ENCODE measurements around the gene ANP32B. TPM values are rescaled to one million over a fixed set of nuclear protein-coding genes. Genes with fewer than 3 reads are reported as not detected.

Gene ANP32B
- total and polyA plus RNA-seq, 2 donors (not counting 1 experiment from before 2014, with no cell fraction given): 17.6 to 138 TPM

DNA sequence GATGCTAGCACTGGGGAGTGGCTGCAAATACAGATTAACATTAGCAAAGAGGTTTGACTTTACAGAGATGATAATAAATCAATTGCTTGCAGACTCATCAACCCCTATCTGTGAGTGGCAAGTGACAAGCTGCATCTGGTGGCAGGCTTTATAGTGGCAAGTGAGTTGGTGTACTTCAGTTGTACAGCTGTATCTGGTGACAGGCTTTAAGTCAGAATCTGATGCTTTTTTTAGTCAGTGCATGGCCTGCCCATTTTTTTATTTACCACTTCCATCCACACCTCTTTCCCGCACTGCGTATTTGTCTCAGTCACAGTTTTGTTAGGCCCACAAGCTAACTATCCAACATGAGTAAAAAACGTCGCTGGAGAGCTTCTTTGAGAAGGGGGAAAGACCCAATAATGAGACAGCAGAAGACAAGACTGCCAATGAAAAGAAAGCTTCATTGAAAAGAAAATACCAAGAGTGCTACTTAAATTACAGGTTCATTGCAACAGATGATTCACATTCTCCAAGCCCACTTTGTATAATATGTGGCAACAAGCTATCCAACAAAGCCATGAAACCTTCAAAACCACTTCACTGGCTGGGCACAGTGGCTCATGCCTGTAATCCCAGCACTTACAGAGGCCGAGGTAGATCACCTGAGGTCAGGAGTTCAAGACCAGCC, 23.1 kb downstream of the ANP32B start:
- no peak for DNase-seq
- H3K27ac Mint-ChIP-seq: peak overlapping the region; percentile 7
- no peaks in the 10 kb centered on the region for H3K9me3 Mint-ChIP-seq (ENCODE audit: insufficient read depth)
- Histone ChIP-seq H3K4me2 (replicated peaks; ENCODE audit: low read depth, low read length, poor library complexity, severe bottlenecking) (no peak overlapping the region), H2AFZ (ENCODE audit: insufficient read depth, low read depth, low read length, poor library complexity, severe bottlenecking) (no peak overlapping the region), H3K9ac (ENCODE audit: low read length) (no peak overlapping the region), H3K4me1 (ENCODE audit: control insufficient read depth in 2 of 2, insufficient read depth in 2 of 2, low read length in 2 of 2) (peaks cover 9 to 13% of the 10 kb centered on the region in 2 donors), H3K36me3 (replicated peaks in 1 of 2; ENCODE audit: control extremely low read depth in 1 of 2, control insufficient read depth in 1 of 2, extremely low read depth in 1 of 2, insufficient read depth in 2 of 2, low read length in 1 of 2) (peaks cover 6 to 74% of the 10 kb centered on the region in 2 experiments), H3K79me2 (ENCODE audit: control insufficient read depth, insufficient read depth, low read length) (peaks cover 19% of the 10 kb centered on the region), H4K20me1 (ENCODE audit: control insufficient read depth, insufficient read depth, low read length, poor library complexity, severe bottlenecking) (peaks cover 19% of the 10 kb centered on the region), H3K4me3 (ENCODE audit: control extremely low read depth in 1 of 5, extremely low read depth in 1 of 5, insufficient read depth in 1 of 5, low read depth in 2 of 5, low read length in 4 of 5) (no peak overlapping the region), H3K9me3 (ENCODE audit: control extremely low read depth in 1 of 3, control insufficient read depth in 2 of 3, insufficient read depth in 1 of 3, low read length in 2 of 3) (no peaks in the 10 kb centered on the region), H3K27me3 (replicated peaks in 1 of 4; ENCODE audit: control extremely low read depth in 1 of 4, control insufficient read depth in 3 of 4, insufficient read depth in 4 of 4, low read length in 3 of 4) (no peaks in the 10 kb centered on the region), H3K27ac (ENCODE audit: low read length in 2 of 2) (no peak overlapping the region)
- intact Hi-C loops (cut with micrococcal nuclease): no loop called here
- ChIA-PET CTCF (interaction anchor here (0.7 to 1.3 kb wide), 4 partner anchors 29 to 83 kb away, joined by 3 to 5 read pairs (median 5); partner anchors contain the start of gene TRMO), POLR2A (no interaction called here)
- H3K4me3 Mint-ChIP-seq: no peak overlapping the region
- ATAC-seq (ENCODE audit: low read depth): no peak
- no peak for TF ChIP-seq EZH2 (IDR thresholded peaks at IDR 0.05; ENCODE audit: borderline replicate concordance, insufficient read depth, low read depth, low read length, poor library complexity, severe bottlenecking)
- TF ChIP-seq, protein P1, sequence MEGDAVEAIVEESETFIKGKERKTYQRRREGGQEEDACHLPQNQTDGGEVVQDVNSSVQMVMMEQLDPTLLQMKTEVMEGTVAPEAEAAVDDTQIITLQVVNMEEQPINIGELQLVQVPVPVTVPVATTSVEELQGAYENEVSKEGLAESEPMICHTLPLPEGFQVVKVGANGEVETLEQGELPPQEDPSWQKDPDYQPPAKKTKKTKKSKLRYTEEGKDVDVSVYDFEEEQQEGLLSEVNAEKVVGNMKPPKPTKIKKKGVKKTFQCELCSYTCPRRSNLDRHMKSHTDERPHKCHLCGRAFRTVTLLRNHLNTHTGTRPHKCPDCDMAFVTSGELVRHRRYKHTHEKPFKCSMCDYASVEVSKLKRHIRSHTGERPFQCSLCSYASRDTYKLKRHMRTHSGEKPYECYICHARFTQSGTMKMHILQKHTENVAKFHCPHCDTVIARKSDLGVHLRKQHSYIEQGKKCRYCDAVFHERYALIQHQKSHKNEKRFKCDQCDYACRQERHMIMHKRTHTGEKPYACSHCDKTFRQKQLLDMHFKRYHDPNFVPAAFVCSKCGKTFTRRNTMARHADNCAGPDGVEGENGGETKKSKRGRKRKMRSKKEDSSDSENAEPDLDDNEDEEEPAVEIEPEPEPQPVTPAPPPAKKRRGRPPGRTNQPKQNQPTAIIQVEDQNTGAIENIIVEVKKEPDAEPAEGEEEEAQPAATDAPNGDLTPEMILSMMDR (IDR thresholded peaks at IDR 0.05): no peak
- no peaks in the 10 kb centered on the region for H3K27me3 Mint-ChIP-seq
- peaks cover 21% of the 10 kb centered on the region for H3K4me1 Mint-ChIP-seq
- 96% methylated on average over 3 of the region's 5 CpGs for WGBS (ENCODE audit: insufficient coverage)

DNA sequence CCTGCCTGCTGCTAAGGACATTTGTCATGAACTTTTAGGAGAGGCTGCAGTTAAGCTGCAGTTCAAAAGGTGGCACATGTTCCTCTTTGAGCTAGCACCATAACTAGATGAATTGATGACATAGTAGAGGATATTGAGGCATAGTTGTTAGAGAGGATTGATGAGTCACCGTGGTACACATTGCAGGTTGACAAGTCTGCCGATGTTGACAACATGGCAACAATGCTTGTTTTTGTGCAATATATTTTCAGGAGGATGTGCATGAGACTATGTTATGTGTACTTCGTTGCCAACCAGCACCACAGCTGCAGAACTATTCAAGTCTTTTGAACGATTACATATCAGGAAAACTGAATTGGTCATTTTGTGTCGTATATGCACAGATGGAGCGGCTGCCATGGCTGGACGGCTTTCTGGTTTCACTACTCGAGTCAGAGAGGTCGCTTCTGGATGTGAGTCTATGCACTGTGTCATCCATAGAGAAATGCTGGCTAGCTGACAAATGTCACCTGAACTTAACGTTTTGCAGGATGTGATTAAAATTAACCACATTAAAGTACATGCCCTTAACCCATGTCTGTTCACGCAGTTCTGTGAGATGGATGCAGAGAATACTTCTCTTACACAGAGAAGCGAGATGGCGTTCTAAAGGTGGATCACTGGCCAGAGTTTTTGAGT, 24.2 kb downstream of the ANP32B start:
- Histone ChIP-seq H3K36me3 (replicated peaks in 1 of 2; ENCODE audit: control extremely low read depth in 1 of 2, control insufficient read depth in 1 of 2, extremely low read depth in 1 of 2, insufficient read depth in 2 of 2, low read length in 1 of 2) (peaks cover 2 to 73% of the 10 kb centered on the region in 2 experiments), H2AFZ (ENCODE audit: insufficient read depth, low read depth, low read length, poor library complexity, severe bottlenecking) (no peak overlapping the region), H3K9me3 (ENCODE audit: control extremely low read depth in 1 of 3, control insufficient read depth in 2 of 3, insufficient read depth in 1 of 3, low read length in 2 of 3) (no peaks in the 10 kb centered on the region), H4K20me1 (ENCODE audit: control insufficient read depth, insufficient read depth, low read length, poor library complexity, severe bottlenecking) (peaks cover 17% of the 10 kb centered on the region), H3K79me2 (ENCODE audit: control insufficient read depth, insufficient read depth, low read length) (peaks cover 12% of the 10 kb centered on the region), H3K27me3 (replicated peaks in 1 of 4; ENCODE audit: control extremely low read depth in 1 of 4, control insufficient read depth in 3 of 4, insufficient read depth in 4 of 4, low read length in 3 of 4) (no peaks in the 10 kb centered on the region), H3K9ac (ENCODE audit: low read length) (no peak overlapping the region), H3K27ac (ENCODE audit: low read length in 2 of 2) (no peak overlapping the region), H3K4me3 (ENCODE audit: control extremely low read depth in 1 of 5, extremely low read depth in 1 of 5, insufficient read depth in 1 of 5, low read depth in 2 of 5, low read length in 4 of 5) (no peak overlapping the region), H3K4me2 (replicated peaks; ENCODE audit: low read depth, low read length, poor library complexity, severe bottlenecking) (no peak overlapping the region), H3K4me1 (ENCODE audit: control insufficient read depth in 2 of 2, insufficient read depth in 2 of 2, low read length in 2 of 2) (peaks cover 9 to 13% of the 10 kb centered on the region in 2 donors)
- Mint-ChIP-seq H3K4me1 (peaks cover 21% of the 10 kb centered on the region), H3K27ac (peak overlapping the region; percentile 15), H3K4me3 (no peak overlapping the region), H3K27me3 (no peaks in the 10 kb centered on the region), H3K9me3 (ENCODE audit: insufficient read depth) (no peaks in the 10 kb centered on the region)
- POLR2A ChIA-PET: interaction anchor here (0.7 kb wide), 1 partner anchor 10 kb away, joined by 3 read pairs; no protein-coding TSS in a partner anchor
- CTCF ChIA-PET: interaction anchor here (1.2 kb wide), 1 partner anchor 27 kb away, joined by 5 read pairs; no protein-coding TSS in a partner anchor
- 85% methylated on average over 10 of the region's 13 CpGs for WGBS (ENCODE audit: insufficient coverage)
- ATAC-seq (ENCODE audit: low read depth) (no peak), DNase-seq (no peak)
- intact Hi-C loops (cut with micrococcal nuclease): no loop called here
- TF ChIP-seq EZH2 (IDR thresholded peaks at IDR 0.05; ENCODE audit: borderline replicate concordance, insufficient read depth, low read depth, low read length, poor library complexity, severe bottlenecking): no peak
- TF ChIP-seq, protein P1 (IDR thresholded peaks at IDR 0.05): no peak

Measured in B cell (primary cell).